HCEC 1CT (cell line): ENCODE results near the gene KIF5C.

ENCODE experiments used
- DNase-seq: peaks from one replicate; pipeline ENCODE4 v3.0.0-alpha.2; 2017

The KIF5C gene

DNA sequence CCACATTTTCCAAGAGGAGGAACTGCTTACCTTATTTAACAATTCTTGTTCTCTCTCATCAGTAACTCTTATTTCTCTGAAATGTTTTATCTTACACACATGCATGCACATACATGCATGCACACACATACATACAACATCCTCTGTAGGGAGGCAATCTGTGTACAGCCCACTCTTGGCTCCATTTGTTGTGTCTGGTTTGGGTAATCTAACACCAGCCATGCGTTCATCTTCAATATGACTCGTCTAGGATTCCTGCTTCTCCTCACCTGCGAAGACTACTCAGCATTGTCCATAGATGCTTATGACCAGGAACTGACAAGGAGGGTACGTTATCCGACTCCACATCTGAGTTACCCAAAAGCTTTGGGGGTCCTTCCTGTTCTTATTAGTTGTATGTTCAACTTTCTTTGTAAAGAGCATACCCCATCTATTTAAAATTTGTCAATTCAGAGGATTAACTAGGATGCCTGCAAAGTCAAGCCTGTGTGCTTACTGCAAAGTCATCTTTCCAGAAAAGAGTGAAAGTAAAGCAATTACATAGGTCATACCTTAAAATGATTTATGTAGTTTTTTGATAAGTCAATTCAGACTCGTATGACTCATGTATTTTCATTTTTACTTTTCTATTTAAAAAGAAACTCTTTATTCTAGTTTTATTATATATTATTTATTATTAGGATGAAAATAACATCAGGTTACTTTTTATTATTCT, 181.7 kb downstream of the KIF5C start:
- no peak for DNase-seq

GRCh38 chr2:149057401-149057800, 182.4 kb downstream of the KIF5C start:
- DNase-seq, result no peak

- DNase-seq, result no peak
Observed at GRCh38 chr2:149058936-149059335, 183.9 kb downstream of the KIF5C start.

DNA sequence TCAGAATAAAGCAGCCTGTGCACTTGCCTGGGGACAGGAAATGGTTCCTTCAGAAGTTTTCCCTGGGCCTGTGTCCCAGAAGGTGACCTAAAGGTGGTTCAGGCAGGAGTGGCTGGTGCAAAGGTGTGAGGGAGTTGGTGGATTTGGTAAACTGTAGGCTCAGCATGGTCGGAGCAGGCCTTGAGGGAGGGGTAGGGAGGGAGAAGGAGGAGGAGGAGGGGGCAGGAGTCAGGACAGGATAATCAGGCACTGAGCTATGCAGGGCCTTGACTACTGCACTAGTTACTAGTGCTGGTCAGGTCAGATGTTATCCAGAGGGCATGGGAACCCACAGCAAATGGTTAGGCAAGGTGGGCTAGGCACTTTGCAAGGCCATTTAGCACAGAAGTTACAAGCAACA, 184.8 kb downstream of the KIF5C start:
- no peak for DNase-seq

GRCh38 chr2:149061133-149061745, 186.2 kb downstream of the KIF5C start:
- no peak for DNase-seq

DNA sequence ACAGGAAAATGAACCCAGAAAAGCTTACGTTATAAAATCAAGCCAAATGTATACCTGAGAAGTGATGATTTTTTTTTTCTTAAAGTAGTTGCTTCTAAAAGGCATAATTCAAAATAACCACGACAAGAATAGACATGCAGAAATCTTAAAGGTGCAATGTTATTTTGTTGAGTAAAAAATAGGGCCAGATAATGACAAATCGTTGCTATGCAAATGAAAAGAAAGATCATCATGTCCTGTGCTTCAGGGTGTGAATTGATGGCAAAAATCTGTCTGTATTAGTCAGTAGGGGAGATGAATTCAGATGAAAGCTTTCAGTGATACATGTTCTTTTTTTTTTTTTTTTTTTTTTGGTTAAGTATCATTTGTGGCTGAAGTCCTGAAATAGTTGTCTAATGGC, 187.5 kb downstream of the KIF5C start:
- DNase-seq, result no peak

DNA sequence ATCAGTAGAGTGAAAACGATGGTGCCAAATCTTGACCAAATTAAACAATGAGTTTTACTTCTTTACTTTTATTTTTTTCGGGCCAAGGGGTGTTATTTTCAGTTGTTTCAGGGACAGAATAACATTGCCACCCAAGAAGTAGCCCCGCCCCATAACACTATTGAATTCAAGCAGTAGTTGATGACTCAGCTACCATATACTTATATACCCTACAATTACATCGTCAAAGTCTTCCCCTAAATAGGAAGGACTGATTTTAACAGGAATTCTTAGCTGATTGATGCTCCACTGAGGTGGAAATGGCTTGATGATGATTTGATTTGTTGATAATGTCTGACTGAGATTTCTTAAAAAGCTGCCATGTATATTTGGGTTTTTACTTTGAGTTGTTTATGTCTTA, 188.2 kb downstream of the KIF5C start:
- no peak for DNase-seq

GRCh38 chr2:149064365-149064841, 189.4 kb downstream of the KIF5C start:
- DNase-seq, result no peak

GRCh38 chr2:149064856-149065630, 190.0 kb downstream of the KIF5C start:
- DNase-seq, result peak; percentile 58

DNA sequence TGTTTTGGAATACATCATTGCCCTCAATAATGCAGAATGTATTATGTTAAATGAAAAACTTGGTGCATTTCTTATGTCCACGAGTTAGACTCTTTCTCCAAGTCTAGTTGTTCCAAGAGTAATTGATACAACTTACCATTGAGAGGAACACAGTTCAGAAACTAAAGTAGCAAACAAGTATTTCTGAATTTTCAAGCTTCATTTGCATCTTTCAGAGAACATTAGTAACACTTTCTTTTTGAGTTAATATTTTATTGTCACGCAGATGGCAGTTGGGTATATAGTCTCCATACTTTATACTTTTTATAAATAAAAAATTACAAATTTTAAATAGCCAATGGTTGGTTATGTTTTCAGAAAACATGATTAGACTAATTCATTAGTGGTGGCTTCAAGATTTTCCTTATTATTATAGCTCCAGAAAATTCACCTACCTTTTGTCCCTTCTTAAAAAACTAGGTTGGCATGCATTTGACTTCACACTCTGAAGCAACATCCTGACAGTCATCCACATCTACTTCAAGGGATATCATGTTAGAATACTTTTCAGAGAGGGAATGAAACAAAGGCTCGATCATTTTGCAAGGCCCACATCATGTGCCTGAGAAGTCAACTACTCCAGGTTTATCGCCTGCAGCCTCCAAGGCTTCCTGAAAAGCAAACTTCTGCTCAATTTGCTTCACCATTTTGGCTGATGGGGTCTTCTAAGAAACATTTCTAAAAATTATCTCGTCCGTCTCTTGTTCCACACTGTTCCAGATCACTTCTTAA, 193.4 kb downstream of the KIF5C start:
- no peak for DNase-seq

GRCh38 chr2:149068996-149069888, 194.2 kb downstream of the KIF5C start:
- peak; percentile 69 for DNase-seq

DNA sequence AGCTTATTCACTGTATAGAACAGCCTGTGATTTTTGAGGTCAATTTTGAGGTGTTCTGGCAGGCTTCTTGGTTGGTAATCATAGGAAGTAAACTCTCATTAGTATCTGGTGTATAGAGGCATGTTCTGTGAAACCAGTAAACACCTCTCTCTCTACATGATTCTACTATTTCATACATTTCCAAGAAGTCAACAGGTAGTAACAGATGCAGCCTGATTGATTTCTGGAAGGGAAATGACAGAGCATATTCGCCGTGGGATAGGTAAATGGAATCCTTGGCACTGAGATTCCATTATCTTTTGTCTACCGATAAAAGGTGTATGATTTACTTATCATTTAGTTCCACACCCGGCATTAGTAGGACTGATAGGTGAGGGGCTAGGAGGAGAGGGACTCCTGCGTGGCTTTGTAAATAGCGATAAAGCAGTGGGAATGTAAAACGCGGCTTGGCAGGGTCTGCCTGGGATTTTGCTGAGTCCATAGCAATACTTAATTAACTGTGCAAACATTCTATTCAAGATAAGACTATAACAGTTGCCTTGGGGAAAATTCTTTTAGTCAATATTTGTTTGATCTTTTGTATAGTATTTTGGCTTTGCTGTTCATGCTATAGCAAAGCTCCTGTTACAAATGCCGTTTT, 195.8 kb downstream of the KIF5C start:
- DNase-seq, result no peak

DNA sequence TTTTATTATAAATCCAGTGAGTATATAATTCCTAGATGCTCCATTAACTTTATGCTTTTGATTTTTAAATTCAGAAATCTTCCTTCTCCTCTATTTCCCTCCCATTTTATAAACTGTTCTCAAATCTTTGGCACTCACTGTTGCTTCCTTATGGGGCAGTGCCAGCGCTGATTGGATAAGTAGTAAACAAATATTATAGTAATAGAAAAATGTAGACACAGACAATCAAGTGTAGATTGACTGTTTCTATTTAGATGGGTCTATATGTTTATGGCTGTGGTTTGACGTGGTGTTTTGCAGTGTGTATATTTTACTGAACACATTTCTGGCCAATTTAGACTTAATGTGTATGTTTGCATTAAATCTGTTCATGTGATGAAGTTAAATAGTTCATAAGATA, 200.1 kb downstream of the KIF5C start:
- DNase-seq, result no peak

GRCh38 chr2:149075853-149076252, 200.8 kb downstream of the KIF5C start:
- peak; percentile 37 for DNase-seq
